Right lobe of liver (tissue), 6 donors: ENCODE results near the gene EXOC4. TPM values are rescaled to one million over a fixed set of nuclear protein-coding genes. Genes with fewer than 3 reads are reported as not detected.

Experiments used
- ATAC-seq, 4 donors: fragments of 200-7000 bp; cut with Tn5 transposase; one replicate each; pipeline ENCODE4 v1.9.1; 2020; ENCODE audit warnings: mild to moderate bottlenecking in 4 of 4, moderate library complexity in 4 of 4
- DNase-seq, 3 donors: peaks; one replicate each; pipeline ENCODE4 v3.0.0-alpha.2; 2020
- H3K27ac ChIP-seq, 3 donors: fragments of 200-600 bp; one replicate each; pipeline ENCODE4 v1.8.0; 2022
- H3K27me3 ChIP-seq, 2 donors: fragments of 200-600 bp; one replicate each; pipeline ENCODE4 v1.8.0; 2022
- H3K36me3 ChIP-seq, 4 donors: fragments of 200-600 bp; sonication (generic) in 1 of 4; one replicate each; pipeline versions ENCODE4 v1.5.1 to v1.8.0; 2017 to 2022; ENCODE audit warnings: control low read depth in 1 of 4
- H3K4me1 ChIP-seq, 4 donors: fragments of 200-600 bp; sonication (generic) in 1 of 4; one replicate each; pipeline versions ENCODE4 v1.5.1 to v1.8.0; 2017 to 2022; ENCODE audit warnings: control low read depth in 1 of 4
- H3K4me3 ChIP-seq, 3 donors: fragments of 200-600 bp; one replicate each; pipeline ENCODE4 v1.8.0; 2022
- H3K9me3 ChIP-seq, 4 donors: fragments of 200-600 bp; sonication (generic) in 1 of 4; one replicate each; pipeline versions ENCODE4 v1.5.1 to v1.8.0; 2017 to 2022; ENCODE audit warnings: control low read depth in 1 of 4
- CTCF ChIP-seq, 4 donors: fragments of 200-600 bp in 3 of 4; fragments of 450-650 bp in 1 of 4; IDR thresholded peaks; one replicate each; pipeline versions ENCODE4 v1.5.1 to v1.8.0; 2016 to 2022; ENCODE audit warnings: antibody characterized with exemption in 4 of 4, mild to moderate bottlenecking in 2 of 4
- POLR2A ChIP-seq: fragments of 450-650 bp; IDR thresholded peaks from one replicate; pipeline ENCODE4 v1.6.1; 2017; ENCODE audit warnings: antibody characterized with exemption, mild to moderate bottlenecking
- WGBS: methylation state at CpG from one replicate; pipeline ENCODE4 v1.1.6; 2018; ENCODE audit warnings: low coverage, low lambda C conversion rate; ENCODE audit not compliant: insufficient coverage; ENCODE audit errors: missing lambda C conversion rate; 5-methylcytosine and 5-hydroxymethylcytosine counted together
- intact Hi-C, 2 donors: fragments of 100-400 bp; cut with DNase I; formaldehyde crosslinking; loops; one replicate each; pipeline versions ENCODE4 v1.11.2 to v1.14.1; 2022
- total RNA-seq, 6 experiments: library from RNA; depleted of rRNA in 2 of 6; stranded (reverse); fragments of >200 nt in 2 of 6; fragmentation: NEBNext Ultra II Directional in 3 of 6; extraction: Animal tissue kit (Norgen Biotek cat#: 25700) in 3 of 6; gene quantifications; one replicate each; pipeline versions ENCODE4 v1.1.0 to v1.2.4, GENCODE V29; 2016 to 2023
- donor health status: DM: no; HTN: yes; CAD: no.
- donor health status: DM: no; HTN: no; CAD: no.
- donor health status: DM: no; HTN: no; CAD: no.
- donor health status: DM: no; HTN: yes; CAD: no.
- donor health status: DM: no; HTN: yes; CAD: no.

The EXOC4 gene
- total RNA-seq, 6 experiments from 2014 or later, result 23.7 to 33.5 (median 30.0) TPM

GRCh38 chr7:133784486-133785001 lies 531.7 kb downstream of the EXOC4 start:
- Histone ChIP-seq H3K36me3 (no peaks in the 10 kb centered on the region), H3K4me1 (no peaks in the 10 kb centered on the region), H3K27me3 (no peaks in the 10 kb centered on the region), H3K9me3 (no peaks in the 10 kb centered on the region), H3K4me3 (no peak overlapping the region), H3K27ac (no peak overlapping the region)
- TF ChIP-seq CTCF (IDR thresholded peaks at IDR 0.05), result no peak
- no peak for TF ChIP-seq POLR2A
- ATAC-seq, result no peak
- no peak for DNase-seq
- 93% methylated on average over 3 of the region's 4 CpGs for WGBS
- intact Hi-C loops, result no loop called here

GRCh38 chr7:133786401-133786937 lies 533.6 kb downstream of the EXOC4 start:
- H3K9me3 ChIP-seq, result no peaks in the 10 kb centered on the region
- H3K36me3 ChIP-seq, result no peaks in the 10 kb centered on the region
- no peak overlapping the region for H3K27ac ChIP-seq
- WGBS, result 46% methylated on average over 3 of the region's 3 CpGs
- no peak overlapping the region for H3K4me3 ChIP-seq
- intact Hi-C loops, result no loop called here
- DNase-seq (no peak), ATAC-seq (no peak)
- no peaks in the 10 kb centered on the region for H3K27me3 ChIP-seq
- H3K4me1 ChIP-seq, result no peaks in the 10 kb centered on the region
- TF ChIP-seq CTCF (IDR thresholded peaks at IDR 0.05), result no peak
- TF ChIP-seq POLR2A, result no peak

- DNase-seq, result no peak
- Histone ChIP-seq H3K4me3 (no peak overlapping the region), H3K36me3 (no peaks in the 10 kb centered on the region), H3K9me3 (no peaks in the 10 kb centered on the region), H3K27ac (no peak overlapping the region), H3K27me3 (no peaks in the 10 kb centered on the region), H3K4me1 (no peaks in the 10 kb centered on the region)
- 94% methylated on average over 3 of the region's 3 CpGs for WGBS
- no peak for TF ChIP-seq CTCF (IDR thresholded peaks at IDR 0.05)
- no peak for TF ChIP-seq POLR2A
- intact Hi-C loops, result no loop called here
- ATAC-seq, result no peak
These were observed 537.1 kb downstream of the EXOC4 start for GRCh38 chr7:133789974-133790373.

GRCh38 chr7:133790911-133791310 lies 538.0 kb downstream of the EXOC4 start:
- no peak overlapping the region for H3K4me3 ChIP-seq
- H3K4me1 ChIP-seq, result no peaks in the 10 kb centered on the region
- no peak overlapping the region for H3K27ac ChIP-seq
- no peaks in the 10 kb centered on the region for H3K36me3 ChIP-seq
- ATAC-seq (no peak), DNase-seq (no peak)
- TF ChIP-seq CTCF (IDR thresholded peaks at IDR 0.05), result no peak
- TF ChIP-seq POLR2A, result no peak
- 85% methylated on average over 4 of the region's 4 CpGs for WGBS
- intact Hi-C loops, result no loop called here
- H3K9me3 ChIP-seq, result no peaks in the 10 kb centered on the region
- no peaks in the 10 kb centered on the region for H3K27me3 ChIP-seq
